CD4-positive, alpha-beta T cell treated with Interferon alpha-2 for 1 hour (primary cell): ENCODE results near the gene CEP112.
"Not testable (repeated sequence)": the region's sequence is repeated elsewhere in the genome, so short reads cannot be mapped to it uniquely, and the experiment has no call there.

Experiments
- DNase-seq, 2 donors: peaks; one replicate each; pipeline ENCODE4 v3.0.0-alpha.2; 2020 to 2022

Gene CEP112

DNA sequence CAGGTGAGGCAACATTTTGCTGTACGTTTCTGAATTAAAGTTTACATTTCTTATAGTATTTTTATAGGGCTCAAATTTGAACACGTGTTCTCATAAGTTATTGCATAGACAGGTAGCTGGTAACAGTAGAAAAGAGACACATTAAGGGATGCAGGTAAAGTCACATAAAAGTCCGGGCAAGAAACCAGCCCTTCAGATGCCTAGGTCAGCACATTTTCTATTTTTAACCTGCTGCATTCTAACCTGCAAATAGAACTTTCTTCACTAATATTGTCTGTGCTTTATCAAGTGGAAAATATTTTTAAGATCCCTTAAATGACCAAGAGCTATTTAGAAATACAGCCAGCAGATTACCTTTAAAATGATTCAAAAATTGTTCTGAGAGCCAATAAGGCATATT, 323.1 kb downstream of the CEP112 start:
- DNase-seq = no peak

DNA sequence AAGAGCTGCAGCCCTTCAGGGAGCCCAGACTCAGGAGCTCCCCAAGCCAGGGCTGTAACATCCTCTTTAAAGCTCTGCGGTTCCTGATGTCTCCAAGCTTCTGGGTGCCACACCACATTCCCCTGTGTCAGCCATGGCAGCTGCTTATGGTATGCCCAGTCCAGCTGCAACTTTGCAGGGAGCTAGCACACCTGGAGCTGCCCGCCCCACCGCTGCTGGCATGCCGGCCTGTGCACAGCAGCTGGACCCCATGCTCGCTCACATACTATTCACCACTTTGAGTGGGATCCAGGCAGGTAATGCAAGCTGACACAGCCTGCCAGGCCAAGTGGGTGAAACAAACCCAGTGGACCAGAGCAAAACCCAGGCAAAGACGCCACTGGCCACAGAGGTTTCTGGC, 324.9 kb downstream of the CEP112 start:
- DNase-seq = no peak

DNA sequence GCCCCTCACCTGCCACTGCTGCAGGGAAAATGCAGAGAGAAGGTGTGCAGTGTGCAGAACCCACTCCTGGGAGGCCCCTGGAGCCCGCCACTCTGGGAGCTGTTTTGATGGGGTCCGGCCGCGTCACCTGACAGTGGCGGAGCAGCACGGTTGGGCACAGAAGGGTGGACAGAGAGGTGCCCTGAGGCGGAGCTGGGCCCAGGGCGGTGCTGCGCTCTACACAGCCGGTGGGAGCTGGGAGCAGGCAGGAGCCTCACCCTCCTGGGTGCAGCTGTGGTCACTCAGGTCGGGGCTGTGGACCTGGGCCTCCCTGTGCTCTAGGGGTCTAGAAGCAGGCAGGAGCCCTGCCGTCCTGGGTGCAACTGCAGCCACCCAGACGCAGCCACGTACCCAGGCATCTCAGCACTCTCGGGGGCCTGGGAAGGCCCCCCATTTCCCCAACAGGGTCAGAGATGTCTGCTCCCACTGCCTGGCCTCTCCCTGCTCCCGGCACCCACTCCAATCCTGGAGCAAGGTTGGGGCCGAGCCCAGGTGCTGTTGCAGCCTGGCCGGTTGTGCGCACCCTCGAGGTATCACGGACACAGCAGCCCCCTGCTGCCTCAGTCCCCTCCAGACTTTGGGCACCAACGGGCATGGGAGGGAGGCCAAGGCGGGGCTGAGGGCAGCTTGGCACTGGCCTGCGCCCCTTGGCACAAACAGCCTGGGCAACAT, 326.1 kb downstream of the CEP112 start:
- DNase-seq = no peak

DNA sequence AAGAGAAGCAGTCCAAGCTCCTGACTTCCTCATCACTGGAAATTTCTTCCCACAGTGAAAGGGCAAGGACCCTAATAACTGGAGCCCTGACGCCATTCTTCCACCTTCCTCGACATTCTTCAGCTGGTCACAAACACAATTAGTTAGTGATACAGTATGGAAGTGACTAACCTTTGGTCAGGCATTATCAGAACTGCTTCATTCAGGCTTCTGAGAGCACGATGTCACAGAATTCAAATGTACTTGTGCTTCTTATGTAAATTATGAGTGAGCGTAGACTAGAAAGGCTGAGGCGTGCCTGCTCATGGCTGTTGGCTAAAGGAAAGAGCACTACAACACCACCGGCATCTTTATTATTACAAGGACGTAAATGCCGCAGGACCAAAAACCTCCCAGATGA, 327.5 kb downstream of the CEP112 start:
- no peak for DNase-seq

- no peak for DNase-seq
Observed at GRCh38 chr17:65857718-65858117, 334.2 kb downstream of the CEP112 start.

- DNase-seq = no peak
Observed at GRCh38 chr17:65856865-65857264, 335.1 kb downstream of the CEP112 start.

- DNase-seq = no peak
Observed at GRCh38 chr17:65855675-65856074, 336.3 kb downstream of the CEP112 start.

DNA sequence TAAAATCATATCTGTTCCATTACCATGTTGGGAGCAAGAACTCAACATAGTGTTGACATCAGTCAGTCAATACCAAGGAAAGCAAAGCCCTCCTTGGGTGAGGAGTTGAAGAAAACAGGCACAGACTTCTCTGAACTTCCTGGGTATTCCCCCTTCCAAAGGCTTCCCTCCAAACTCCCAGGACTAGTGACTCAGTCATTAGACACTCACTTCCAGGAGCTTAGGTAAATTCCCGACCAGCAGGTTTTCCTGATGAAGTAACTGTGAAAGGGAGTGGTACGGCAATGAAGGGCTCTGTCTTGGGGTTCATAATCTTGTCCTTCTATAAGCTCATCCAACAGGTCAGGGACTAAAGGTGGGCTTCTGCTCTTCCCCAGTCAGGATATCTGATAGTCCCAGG, 336.7 kb downstream of the CEP112 start:
- DNase-seq = no peak

- DNase-seq = no peak
Observed at GRCh38 chr17:65853816-65854215, 338.1 kb downstream of the CEP112 start.

- DNase-seq = no peak
Observed at GRCh38 chr17:65852911-65853310, 339.0 kb downstream of the CEP112 start.

DNA sequence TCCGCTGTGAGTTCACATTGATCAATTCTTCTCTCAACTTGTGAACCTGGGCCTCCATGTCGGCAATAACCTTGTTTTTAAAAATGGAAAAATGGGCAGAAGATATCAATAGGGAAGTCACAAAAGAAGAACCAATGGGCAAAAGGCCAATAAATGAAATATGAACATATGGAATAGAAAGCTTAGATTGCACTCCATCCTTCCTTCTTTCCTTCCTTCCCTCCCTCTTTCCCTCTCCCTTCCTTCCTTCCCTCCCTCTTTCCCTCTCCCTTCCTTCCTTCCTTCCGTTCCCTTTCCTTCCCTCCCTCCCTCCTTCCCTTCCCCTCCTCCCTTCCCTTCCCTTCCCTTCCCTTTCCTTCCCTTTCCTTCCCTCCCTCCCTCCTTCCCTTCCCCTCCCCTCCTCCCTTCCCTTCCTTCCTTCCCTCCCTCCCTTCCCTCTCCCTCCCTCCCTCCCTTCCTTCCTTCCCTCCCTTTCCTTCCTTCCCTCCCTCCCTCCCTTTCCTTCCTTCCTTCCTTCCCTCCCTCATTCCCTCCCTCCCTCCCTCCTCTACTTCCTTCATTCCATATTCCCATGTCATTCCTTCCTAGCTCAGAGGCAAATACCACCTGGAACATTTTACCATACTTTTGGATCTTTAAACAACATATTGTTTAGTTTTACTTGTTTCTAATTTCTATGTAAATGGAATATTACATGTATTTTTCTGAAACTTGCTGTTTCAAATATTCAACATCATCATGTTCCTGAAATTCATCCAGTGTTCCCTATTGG, 339.8 kb downstream of the CEP112 start:
- DNase-seq = no peak

- DNase-seq = no peak
Observed at GRCh38 chr17:65850486-65850885, 341.4 kb downstream of the CEP112 start.

- no peak for DNase-seq
Observed at GRCh38 chr17:65848751-65849150, 343.2 kb downstream of the CEP112 start.

- no peak for DNase-seq
Observed at GRCh38 chr17:65841089-65841488, 350.8 kb downstream of the CEP112 start.

DNA sequence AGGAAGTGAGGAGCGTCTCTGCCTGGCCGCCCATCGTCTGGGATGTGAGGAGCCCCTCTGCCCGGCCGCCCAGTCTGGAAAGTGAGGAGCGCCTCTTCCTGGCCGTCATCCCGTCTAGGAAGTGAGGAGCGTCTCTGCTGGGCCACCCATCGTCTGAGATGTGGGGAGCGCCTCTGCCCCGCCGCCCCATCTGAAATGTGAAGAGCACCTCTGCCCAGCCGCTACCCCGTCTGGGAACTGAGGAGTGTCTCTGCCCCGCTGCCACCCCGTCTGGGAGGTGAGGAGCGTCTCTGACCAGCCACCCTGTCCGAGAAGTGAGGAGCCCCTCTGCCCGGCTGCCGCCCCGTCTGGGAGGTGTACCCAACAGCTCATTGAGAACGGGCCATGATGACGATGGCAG, 354.7 kb downstream of the CEP112 start:
- not testable (repeated sequence) for DNase-seq

DNA sequence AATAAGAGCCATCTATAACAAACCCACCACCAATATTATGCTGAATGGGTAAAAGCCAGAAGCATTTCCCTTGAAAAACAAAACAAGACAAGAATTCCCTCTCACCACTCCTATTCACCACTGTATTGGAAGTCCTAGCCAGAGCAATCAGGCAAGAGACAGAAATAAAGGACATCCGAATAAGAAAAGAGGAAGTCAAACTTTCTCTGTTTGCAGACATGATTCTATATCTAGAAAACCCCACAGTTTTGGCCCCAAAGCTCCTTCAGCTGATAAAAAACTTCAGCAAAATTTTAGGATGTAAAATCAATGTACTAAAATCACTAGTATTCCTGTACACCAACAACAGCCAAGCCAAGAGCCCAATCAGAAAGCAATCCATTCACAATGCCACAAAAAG, 358.7 kb downstream of the CEP112 start:
- no peak for DNase-seq

GRCh38 chr17:65830356-65830755, 361.6 kb downstream of the CEP112 start:
- no peak for DNase-seq

GRCh38 chr17:65826577-65826976, 365.4 kb downstream of the CEP112 start:
- DNase-seq = not testable (repeated sequence)

GRCh38 chr17:65824901-65825300, 367.0 kb downstream of the CEP112 start:
- DNase-seq = no peak

DNA sequence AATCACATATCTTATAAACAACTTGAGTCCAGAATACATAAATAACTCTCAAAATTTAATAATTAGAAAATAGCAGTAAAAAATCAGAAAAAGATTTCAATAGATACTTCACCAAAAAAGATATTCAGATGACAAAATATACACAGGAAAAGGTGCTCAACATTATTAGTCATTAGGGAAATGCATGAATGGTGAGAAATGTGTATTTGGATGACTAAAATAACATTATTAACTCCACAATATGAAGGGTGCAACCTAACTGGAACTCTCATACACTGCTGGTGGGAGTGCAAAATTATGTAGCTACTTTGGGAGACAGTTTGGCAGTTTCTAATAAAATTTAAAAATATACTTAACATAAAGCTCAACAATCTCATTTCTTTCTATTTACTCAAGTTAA, 368.2 kb downstream of the CEP112 start:
- no peak for DNase-seq

DNA sequence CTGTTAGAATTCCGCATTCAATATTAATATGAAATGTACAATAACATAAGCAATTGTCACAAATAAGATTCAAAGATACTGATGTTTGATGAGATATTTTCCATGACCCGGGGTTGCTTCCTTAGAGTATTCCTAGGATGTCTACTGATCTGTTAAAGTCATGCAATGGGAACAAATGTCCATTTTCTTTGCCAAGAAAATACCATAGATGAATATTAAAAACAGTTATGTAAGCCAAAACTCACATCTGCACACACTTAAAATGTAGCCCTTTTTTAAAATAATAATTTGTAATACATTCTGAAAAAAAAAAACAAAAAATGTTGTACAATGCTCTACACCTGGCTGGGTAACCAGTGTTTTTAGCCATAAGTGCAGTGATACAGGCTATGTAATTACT, 371.1 kb downstream of the CEP112 start:
- no peak for DNase-seq

GRCh38 chr17:65820306-65820705, 371.6 kb downstream of the CEP112 start:
- no peak for DNase-seq

- DNase-seq = no peak
Observed at GRCh38 chr17:65819810-65820209, 372.1 kb downstream of the CEP112 start.

DNA sequence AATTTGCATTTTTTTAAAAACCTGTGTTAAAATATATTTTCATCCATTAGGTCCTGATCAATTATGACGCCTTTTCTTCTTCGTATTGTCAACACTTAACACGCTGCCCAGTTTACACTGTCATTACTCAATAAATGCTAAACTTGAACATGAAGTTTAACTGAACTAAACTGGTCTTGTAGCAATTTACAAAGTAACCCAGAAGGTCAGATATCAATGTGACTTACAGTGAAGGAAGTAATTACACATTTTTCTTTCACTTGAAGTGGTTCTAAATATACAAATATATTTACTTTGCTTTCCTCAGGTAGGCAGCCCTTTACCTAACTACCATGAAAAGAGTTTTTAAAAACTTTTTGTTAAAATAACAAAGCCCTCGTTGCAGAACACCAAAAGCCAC, 374.0 kb downstream of the CEP112 start:
- DNase-seq = no peak

DNA sequence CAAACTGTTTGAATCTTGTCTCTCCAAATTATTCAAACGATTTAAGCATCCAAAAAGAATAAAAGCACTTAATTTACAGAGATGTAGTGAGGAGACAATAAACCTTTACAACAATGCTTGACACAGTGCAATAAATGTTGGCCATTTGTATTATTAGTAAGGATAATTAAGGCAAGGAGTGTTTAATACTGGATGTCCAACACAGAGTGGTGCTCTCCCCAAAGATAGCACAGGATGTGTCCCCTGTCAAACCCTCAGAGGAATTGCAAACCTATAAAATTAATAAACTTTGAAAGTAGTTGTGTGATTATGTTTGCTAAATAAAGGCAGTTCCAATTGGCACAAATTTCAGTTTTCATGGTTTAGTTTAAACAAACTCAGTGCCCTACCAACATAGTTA, 377.5 kb downstream of the CEP112 start:
- DNase-seq = no peak
